GM19463 (cell line): ENCODE results near the gene RBM33.

ENCODE experiments used
- ATAC-seq: cut with Tn5 transposase; IDR thresholded peaks from one replicate; pipeline ENCODE4 v1.9.1; 2021; ENCODE audit warnings: mild to moderate bottlenecking, moderate library complexity; ENCODE audit not compliant: unreplicated experiment

The RBM33 gene

GRCh38 chr7:155765458-155765857 is 121.0 kb downstream of the RBM33 start:
- ATAC-seq, result no peak

GRCh38 chr7:155766386-155766785 is 121.9 kb downstream of the RBM33 start:
- ATAC-seq, result no peak

- no peak for ATAC-seq
These were observed 122.8 kb downstream of the RBM33 start for GRCh38 chr7:155766966-155767916.

- ATAC-seq, result no peak
These were observed 125.2 kb downstream of the RBM33 start for GRCh38 chr7:155769701-155770100.

- ATAC-seq, result no peak
These were observed 125.8 kb downstream of the RBM33 start for GRCh38 chr7:155770241-155770640.

GRCh38 chr7:155773531-155773930 is 129.1 kb downstream of the RBM33 start:
- no peak for ATAC-seq

GRCh38 chr7:155774947-155775346 is 130.5 kb downstream of the RBM33 start:
- ATAC-seq, result no peak

- ATAC-seq, result no peak
These were observed 131.2 kb downstream of the RBM33 start for GRCh38 chr7:155775691-155776090.

- ATAC-seq, result no peak
These were observed 132.1 kb downstream of the RBM33 start for GRCh38 chr7:155776606-155777005.

GRCh38 chr7:155778349-155778748 is 133.9 kb downstream of the RBM33 start:
- no peak for ATAC-seq

- no peak for ATAC-seq
These were observed 136.4 kb downstream of the RBM33 start for GRCh38 chr7:155780884-155781283.

GRCh38 chr7:155781433-155781832 is 137.0 kb downstream of the RBM33 start:
- ATAC-seq, result no peak

- no peak for ATAC-seq
These were observed 138.0 kb downstream of the RBM33 start for GRCh38 chr7:155782466-155782865.

- ATAC-seq, result no peak
These were observed 141.1 kb downstream of the RBM33 start for GRCh38 chr7:155785536-155785935.

GRCh38 chr7:155786491-155786890 is 142.0 kb downstream of the RBM33 start:
- ATAC-seq, result no peak

GRCh38 chr7:155787171-155787851 is 142.8 kb downstream of the RBM33 start:
- no peak for ATAC-seq

GRCh38 chr7:155788616-155789000 is 144.1 kb downstream of the RBM33 start:
- no peak for ATAC-seq

GRCh38 chr7:155789001-155789725 is 144.7 kb downstream of the RBM33 start:
- ATAC-seq, result no peak

GRCh38 chr7:155790666-155791065 is 146.2 kb downstream of the RBM33 start:
- ATAC-seq, result no peak

- no peak for ATAC-seq
These were observed 146.8 kb downstream of the RBM33 start for GRCh38 chr7:155791214-155791737.

GRCh38 chr7:155791836-155792235 is 147.4 kb downstream of the RBM33 start:
- no peak for ATAC-seq
